GM21526 (cell line): ENCODE data around the gene PIN1.

Experiments used
- ATAC-seq: cut with Tn5 transposase; IDR thresholded peaks from one replicate; pipeline ENCODE4 v1.9.1; 2021; ENCODE audit warnings: moderate library complexity; ENCODE audit not compliant: unreplicated experiment, low FRiP score

Gene PIN1

GRCh38 chr19:9850235-9850959 is 15.3 kb downstream of the PIN1 start:
- no peak for ATAC-seq

GRCh38 chr19:9854282-9854846 is 19.2 kb downstream of the PIN1 start:
- no peak for ATAC-seq

- no peak for ATAC-seq
These were observed 21.5 kb downstream of the PIN1 start for GRCh38 chr19:9856609-9857008.

- no peak for ATAC-seq
These were observed 22.1 kb downstream of the PIN1 start for GRCh38 chr19:9857076-9857721.

GRCh38 chr19:9857920-9858746 is 23.0 kb downstream of the PIN1 start:
- no peak for ATAC-seq

- no peak for ATAC-seq
These were observed 23.6 kb downstream of the PIN1 start for GRCh38 chr19:9858766-9859165.

GRCh38 chr19:9860407-9860806 is 25.3 kb downstream of the PIN1 start:
- no peak for ATAC-seq

GRCh38 chr19:9861503-9861902 is 26.4 kb downstream of the PIN1 start:
- ATAC-seq: no peak

- ATAC-seq: no peak
These were observed 27.8 kb downstream of the PIN1 start for GRCh38 chr19:9862938-9863337.

- no peak for ATAC-seq
These were observed 28.6 kb downstream of the PIN1 start for GRCh38 chr19:9863759-9864158.

- no peak for ATAC-seq
These were observed 30.8 kb downstream of the PIN1 start for GRCh38 chr19:9865732-9866501.

- ATAC-seq: no peak
These were observed 34.0 kb downstream of the PIN1 start for GRCh38 chr19:9868983-9869617.

- ATAC-seq: no peak
These were observed 36.7 kb downstream of the PIN1 start for GRCh38 chr19:9871626-9872338.

GRCh38 chr19:9872618-9873242 is 37.6 kb downstream of the PIN1 start:
- ATAC-seq: no peak

- ATAC-seq: no peak
These were observed 40.0 kb downstream of the PIN1 start for GRCh38 chr19:9875031-9875627.

GRCh38 chr19:9875796-9876195 is 40.7 kb downstream of the PIN1 start:
- ATAC-seq: no peak

- ATAC-seq: no peak
These were observed 42.8 kb downstream of the PIN1 start for GRCh38 chr19:9877780-9878510.
